Breast epithelium (tissue), 4 donors: Measurements from ENCODE around the gene DES. TPM values are rescaled to one million over a fixed set of nuclear protein-coding genes. Genes with fewer than 3 reads are reported as not detected.
A peak's percentile ranks its signal among the peaks of the same experiment; 100 is the strongest.

Experiments
- DNase-seq, 2 donors: peaks; one replicate each; pipeline ENCODE4 v3.0.0-alpha.2; 2019; ENCODE audit warnings: low spot score in 2 of 2
- H3K27ac ChIP-seq, 2 donors: fragments of 200-600 bp; sonication (generic) in 1 of 2; one replicate each; pipeline ENCODE4 v1.5.1; 2016 to 2019; ENCODE audit warnings: mild to moderate bottlenecking in 1 of 2
- H3K27me3 ChIP-seq, 2 donors: fragments of 200-600 bp; sonication (generic) in 1 of 2; one replicate each; pipeline versions ENCODE4 v1.5.1 to v1.6.0; 2017 to 2019; ENCODE audit warnings: control low read depth in 1 of 2, mild to moderate bottlenecking in 1 of 2
- H3K36me3 ChIP-seq: fragments of 200-600 bp; one replicate; pipeline ENCODE4 v1.5.1; 2019
- H3K4me1 ChIP-seq, 2 donors: fragments of 200-600 bp; sonication (generic); one replicate each; pipeline ENCODE4 v1.5.1; 2016 to 2019; ENCODE audit warnings: control low read depth in 1 of 2
- H3K4me3 ChIP-seq, 3 donors: fragments of 200-600 bp; sonication (generic); 1 replicate in 2 of 3; 2 replicates in 1 of 3; pipeline ENCODE4 v1.5.1; 2016 to 2019; ENCODE audit warnings: mild to moderate bottlenecking in 3 of 3, moderate library complexity in 2 of 3
- H3K9me3 ChIP-seq, 2 donors: fragments of 200-600 bp; sonication (generic) in 1 of 2; one replicate each; pipeline ENCODE4 v1.5.1; 2016 to 2019; ENCODE audit warnings: control low read depth in 1 of 2
- CTCF ChIP-seq, 3 donors: fragments of 450-650 bp; IDR thresholded peaks; one replicate each; pipeline ENCODE4 v1.5.1; 2016 to 2017; ENCODE audit warnings: antibody characterized with exemption in 3 of 3, mild to moderate bottlenecking in 3 of 3, moderate library complexity in 3 of 3
- POLR2A ChIP-seq: fragments of 450-650 bp; IDR thresholded peaks from one replicate; pipeline ENCODE4 v1.6.1; 2016; ENCODE audit warnings: antibody characterized with exemption, mild to moderate bottlenecking, moderate library complexity
- POLR2AphosphoS5 ChIP-seq, 3 donors: sonication (generic); formaldehyde crosslinking; IDR thresholded peaks; one replicate each; pipeline ENCODE4 v1.6.1; 2017; ENCODE audit warnings: antibody characterized with exemption in 3 of 3
- intact Hi-C: fragments of 100-400 bp; cut with DNase I; formaldehyde crosslinking; loops from one replicate; pipeline ENCODE4 v1.15.1; 2023; ENCODE audit warnings: low total_unique reads
- total RNA-seq, 3 donors: library from RNA; depleted of rRNA; stranded (reverse); fragments of >200 nt; gene quantifications; one replicate each; pipeline ENCODE4 v1.1.0, GENCODE V29; 2016

The DES gene
- total RNA-seq, 3 donors from 2014 or later: 17.1 to 29.6 (median 29.5) TPM

- peak overlapping the region; percentile 93 to 97 for H3K27ac ChIP-seq
- H3K4me1 ChIP-seq: peaks cover 0 to 6% of the 10 kb centered on the region in 2 donors
- TF ChIP-seq CTCF (IDR thresholded peaks at IDR 0.05) (no peak), POLR2A (no peak), POLR2AphosphoS5 (IDR thresholded peaks at IDR 0.05) (no peak)
- no peaks in the 10 kb centered on the region for H3K27me3 ChIP-seq
- H3K9me3 ChIP-seq: no peaks in the 10 kb centered on the region
- H3K4me3 ChIP-seq: peak overlapping the region; percentile 82 to 84 (median 82)
- intact Hi-C loops: no loop called here
- no peak for DNase-seq
- H3K36me3 ChIP-seq: no peaks in the 10 kb centered on the region
These were observed 31.5 kb upstream of the DES start for GRCh38 chr2:219386532-219387280.

GRCh38 chr2:219387306-219388120 is 30.7 kb upstream of the DES start, which contains the start of gene DNPEP:
Gene DNPEP, minus strand, starts transcription at chr2:219387912. Its CDS starts 118 bp downstream, at chr2:219387794.
- Histone ChIP-seq H3K4me1 (peaks cover 0 to 6% of the 10 kb centered on the region in 2 donors), H3K36me3 (no peaks in the 10 kb centered on the region), H3K27me3 (no peaks in the 10 kb centered on the region), H3K4me3 (peak within 1 kb of the TSS; percentile 82 to 84 (median 82)), H3K9me3 (no peaks in the 10 kb centered on the region), H3K27ac (peak within 1 kb of the TSS; percentile 93 to 97)
- peak; percentile 74 to 95 for DNase-seq
- TF ChIP-seq POLR2A (peak; percentile 18), POLR2AphosphoS5 (IDR thresholded peaks at IDR 0.05) (peak; percentile 50 to 64 (median 64)), CTCF (IDR thresholded peaks at IDR 0.05) (no peak)
- intact Hi-C loops: no loop called here

GRCh38 chr2:219388121-219388906 is 29.9 kb upstream of the DES start:
- DNase-seq: peak; percentile 98
- no peaks in the 10 kb centered on the region for H3K36me3 ChIP-seq
- TF ChIP-seq POLR2AphosphoS5 (IDR thresholded peaks at IDR 0.05) (peak in 2 of 3 donors; percentile 16 to 46), POLR2A (no peak), CTCF (IDR thresholded peaks at IDR 0.05) (peak; percentile 23 to 68 (median 52))
- no peaks in the 10 kb centered on the region for H3K27me3 ChIP-seq
- H3K27ac ChIP-seq: peak overlapping the region; percentile 93 to 97
- intact Hi-C loops: no loop called here
- peaks cover 0 to 6% of the 10 kb centered on the region in 2 donors for H3K4me1 ChIP-seq
- H3K9me3 ChIP-seq: no peaks in the 10 kb centered on the region
- peak overlapping the region; percentile 82 to 84 (median 82) for H3K4me3 ChIP-seq

GRCh38 chr2:219388907-219389156 is 29.3 kb upstream of the DES start:
- intact Hi-C loops: no loop called here
- TF ChIP-seq CTCF (IDR thresholded peaks at IDR 0.05): no peak
- TF ChIP-seq POLR2AphosphoS5 (IDR thresholded peaks at IDR 0.05): no peak
- Histone ChIP-seq H3K4me3 (peak overlapping the region in 2 of 3 donors; percentile 82 to 84), H3K27ac (peak overlapping the region; percentile 93 to 97), H3K27me3 (no peaks in the 10 kb centered on the region), H3K9me3 (no peaks in the 10 kb centered on the region), H3K36me3 (no peaks in the 10 kb centered on the region), H3K4me1 (peaks cover 0 to 6% of the 10 kb centered on the region in 2 donors)
- DNase-seq: no peak
